ENCODE results near the gene SH3BGRL2.
"Not testable (repeated sequence)": the region's sequence is repeated elsewhere in the genome, so short reads cannot be mapped to it uniquely, and the experiment has no call there.

SH3BGRL2 gene

GRCh38 chr6:79649016-79649415 lies 17.9 kb downstream of the SH3BGRL2 start:
- DNase-seq = no peak

GRCh38 chr6:79650950-79651349 lies 19.8 kb downstream of the SH3BGRL2 start:
- no peak for DNase-seq

GRCh38 chr6:79656134-79656533 lies 25.0 kb downstream of the SH3BGRL2 start:
- DNase-seq = no peak

DNA sequence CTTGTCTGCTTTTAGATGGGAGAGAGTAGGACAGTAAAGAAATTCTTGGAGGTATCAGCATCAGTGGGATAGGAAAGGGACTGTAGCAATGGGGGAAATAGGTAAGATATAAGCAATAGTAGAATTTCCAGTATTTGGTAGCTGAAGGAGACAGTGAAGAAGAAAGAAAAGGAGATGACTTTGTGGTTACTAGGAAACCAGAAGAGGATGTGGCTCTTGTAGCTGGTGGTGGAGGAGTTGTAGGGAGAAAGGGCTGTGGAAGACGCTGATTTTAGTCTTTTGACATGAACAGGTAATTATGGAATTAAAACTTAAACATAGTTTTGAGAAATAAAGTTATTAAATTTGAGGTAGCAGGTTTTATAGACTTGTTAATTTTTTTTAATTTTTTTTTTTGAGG lies 26.1 kb downstream of the SH3BGRL2 start:
- no peak for DNase-seq

- not testable (repeated sequence) for DNase-seq
Measured at GRCh38 chr6:79663655-79664054, 32.5 kb downstream of the SH3BGRL2 start.

- DNase-seq = no peak
Measured at GRCh38 chr6:79665725-79666551, 34.8 kb downstream of the SH3BGRL2 start.

DNA sequence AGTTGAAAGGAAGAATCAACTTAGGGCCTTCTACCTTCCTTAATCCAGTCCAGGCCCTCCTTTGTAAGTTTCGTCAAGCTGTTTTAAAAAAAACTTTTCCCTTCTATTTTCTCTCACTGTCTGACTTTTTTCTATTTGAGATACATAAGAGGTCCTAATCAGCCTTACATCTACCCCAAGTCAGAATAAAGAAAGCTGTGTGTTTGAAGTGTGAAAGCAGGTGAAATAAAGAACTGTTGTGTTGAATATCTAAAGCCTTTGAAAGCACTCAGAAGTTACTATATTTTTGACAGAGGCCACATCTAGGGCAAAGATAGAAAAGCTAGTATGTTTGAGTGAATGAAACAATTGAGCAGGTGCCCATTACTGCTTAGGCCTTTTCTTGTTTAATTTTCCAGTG lies 35.5 kb downstream of the SH3BGRL2 start:
- no peak for DNase-seq

DNA sequence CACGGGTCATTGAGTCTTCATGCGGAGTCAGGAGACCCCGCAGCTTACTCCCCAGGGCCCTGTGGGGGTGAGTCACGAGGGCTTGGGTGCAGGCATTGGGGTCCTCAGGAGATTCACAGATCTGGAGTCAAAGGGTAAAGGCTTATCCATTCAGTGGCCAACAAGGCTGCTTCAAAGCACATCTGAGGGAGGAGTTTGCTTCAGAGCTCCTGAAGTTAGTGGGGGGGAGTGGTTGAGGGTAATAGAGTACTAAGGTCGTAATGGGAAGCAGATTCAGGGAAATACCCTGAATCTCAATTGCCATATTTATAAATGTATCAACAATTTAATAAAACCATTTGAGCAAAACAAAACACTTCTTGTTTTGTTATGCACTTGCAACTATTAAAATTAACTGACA lies 37.3 kb downstream of the SH3BGRL2 start:
- no peak for DNase-seq

DNA sequence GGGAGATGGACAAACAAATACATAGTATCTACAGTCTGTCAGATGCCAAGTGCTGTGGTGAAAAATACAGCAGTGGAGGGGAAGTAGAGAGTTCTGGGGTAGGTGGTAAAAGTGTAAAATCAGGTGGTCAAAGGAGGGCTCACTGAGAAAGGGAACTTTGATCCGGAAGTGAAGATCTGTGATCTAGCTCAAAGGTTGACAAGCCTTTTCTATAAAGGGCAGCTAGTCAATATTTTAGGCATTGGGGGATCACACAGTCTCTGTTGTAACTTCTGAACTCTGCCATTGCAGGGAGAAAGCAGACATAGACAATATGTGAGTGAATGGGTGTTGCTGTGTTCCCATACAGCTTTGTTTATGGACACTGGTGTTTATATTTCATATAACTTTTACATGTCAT lies 38.6 kb downstream of the SH3BGRL2 start:
- no peak for DNase-seq

- no peak for DNase-seq
Measured at GRCh38 chr6:79670789-79671188, 39.7 kb downstream of the SH3BGRL2 start.

DNA sequence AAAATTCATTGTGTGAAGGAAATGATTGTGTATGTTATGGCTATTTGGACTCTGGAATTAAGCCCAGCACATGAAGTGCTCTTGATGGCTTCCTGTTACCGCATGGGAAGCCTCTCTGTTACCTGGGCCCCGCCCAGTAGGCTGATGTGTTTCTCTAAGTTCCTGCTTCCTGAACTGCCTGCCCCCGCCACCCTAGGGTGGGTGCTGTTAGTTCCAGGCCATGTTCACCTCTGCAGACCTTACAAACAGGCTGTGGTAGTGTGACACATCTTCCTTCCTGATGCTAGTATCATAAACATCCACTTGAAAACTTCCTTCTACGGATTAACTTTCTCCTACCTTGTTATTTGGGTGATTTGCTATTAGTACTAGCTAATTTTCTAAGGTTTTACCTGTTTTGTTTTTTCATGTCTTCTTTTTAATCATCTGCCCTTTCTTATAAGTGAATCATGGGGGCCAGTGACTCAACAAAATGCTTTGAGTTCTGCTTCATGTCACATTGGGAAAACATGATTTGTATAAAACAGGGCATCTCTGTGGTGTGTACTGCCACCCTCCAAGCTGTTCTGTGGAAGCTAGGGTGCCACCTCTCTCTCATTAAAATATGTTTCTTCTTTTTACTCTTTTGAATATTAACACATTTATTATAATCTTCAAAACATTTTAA lies 40.6 kb downstream of the SH3BGRL2 start:
- peak; percentile 20 to 53 for DNase-seq

DNA sequence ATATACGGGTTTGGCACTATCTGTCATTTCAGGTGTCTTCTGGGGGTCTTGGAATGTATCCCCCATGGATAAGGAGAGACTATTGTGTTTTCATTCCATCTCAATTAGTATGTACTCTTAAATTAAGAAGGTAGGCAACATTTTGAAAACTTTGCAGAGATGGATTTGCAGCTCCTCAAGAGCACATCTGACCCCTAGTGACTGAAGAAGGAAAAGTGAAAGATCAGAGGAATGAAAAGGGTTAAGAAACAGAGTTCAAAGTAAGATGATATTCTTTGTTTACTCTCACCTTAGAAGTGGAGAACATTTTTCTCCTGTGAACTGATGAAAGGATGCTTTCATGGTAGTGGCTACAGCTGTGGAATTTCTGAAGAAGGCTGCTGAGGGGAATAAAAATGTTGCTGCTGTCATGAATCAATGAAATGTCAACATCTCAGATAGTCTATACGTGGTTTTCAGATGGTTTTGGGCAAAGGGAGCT lies 41.5 kb downstream of the SH3BGRL2 start:
- DNase-seq = peak in 1 of 2 donors; percentile 19

DNA sequence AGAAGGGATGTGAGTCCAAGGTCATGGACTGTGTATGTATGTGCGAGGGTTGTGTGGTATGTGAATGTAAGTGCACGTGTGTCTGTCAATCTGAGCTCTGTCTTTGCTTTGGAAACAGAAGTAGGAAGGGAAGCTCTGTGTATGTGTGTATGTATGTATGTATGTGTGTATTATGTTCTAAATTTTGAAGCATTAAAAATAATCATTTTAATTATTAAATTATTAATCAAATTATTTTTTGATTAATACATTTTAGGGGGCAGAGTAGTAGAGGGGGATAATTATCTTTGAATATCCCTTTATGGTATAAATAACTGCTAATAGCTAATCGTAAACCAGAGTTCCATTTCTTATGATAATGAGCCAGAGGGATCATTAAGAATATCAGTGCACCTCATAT lies 42.8 kb downstream of the SH3BGRL2 start:
- no peak for DNase-seq

- no peak for DNase-seq
Measured at GRCh38 chr6:79676785-79677736, 45.9 kb downstream of the SH3BGRL2 start.

GRCh38 chr6:79682682-79683081 lies 51.6 kb downstream of the SH3BGRL2 start:
- DNase-seq = not testable (repeated sequence)

DNA sequence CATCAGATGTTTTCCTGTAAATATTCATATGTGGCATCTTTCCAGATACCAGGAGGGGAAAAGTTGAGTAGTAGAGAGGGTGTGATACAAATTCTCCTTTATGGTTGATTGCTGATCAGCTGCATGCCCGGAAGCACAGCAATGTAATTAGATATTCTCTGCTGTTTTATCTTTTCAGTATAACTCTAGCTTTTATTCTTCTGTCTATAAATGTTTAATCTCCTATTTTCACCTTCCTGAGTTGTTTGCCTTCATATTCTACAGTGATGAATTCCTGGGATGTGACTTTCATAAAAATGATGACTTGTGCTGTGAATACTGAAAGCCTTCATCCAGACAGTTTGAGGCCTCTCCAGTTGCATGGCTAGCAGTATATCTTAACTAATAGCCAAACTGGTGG lies 53.7 kb downstream of the SH3BGRL2 start:
- DNase-seq = no peak

- DNase-seq = no peak
Measured at GRCh38 chr6:79686707-79687309, 55.7 kb downstream of the SH3BGRL2 start.

- DNase-seq = no peak
Measured at GRCh38 chr6:79687759-79688158, 56.6 kb downstream of the SH3BGRL2 start.

DNA sequence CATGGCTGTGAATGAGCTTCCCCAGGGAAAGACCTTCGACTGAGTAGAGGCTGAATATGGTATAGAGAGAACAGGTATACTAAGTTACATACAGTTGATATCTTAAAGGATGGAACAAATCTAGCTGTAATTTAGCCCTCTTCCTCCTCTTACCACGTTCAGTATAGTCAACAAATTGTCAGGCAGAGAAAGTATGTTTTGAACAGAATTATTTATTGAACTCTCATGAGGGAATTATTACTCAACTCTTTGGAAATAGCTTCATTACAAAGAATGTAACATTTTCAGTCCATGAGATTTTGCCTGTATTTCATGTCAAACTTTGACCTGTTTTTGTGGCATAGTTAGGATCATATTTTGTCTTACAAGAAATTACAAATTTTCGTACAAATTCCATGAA lies 63.0 kb downstream of the SH3BGRL2 start:
- DNase-seq = no peak

DNA sequence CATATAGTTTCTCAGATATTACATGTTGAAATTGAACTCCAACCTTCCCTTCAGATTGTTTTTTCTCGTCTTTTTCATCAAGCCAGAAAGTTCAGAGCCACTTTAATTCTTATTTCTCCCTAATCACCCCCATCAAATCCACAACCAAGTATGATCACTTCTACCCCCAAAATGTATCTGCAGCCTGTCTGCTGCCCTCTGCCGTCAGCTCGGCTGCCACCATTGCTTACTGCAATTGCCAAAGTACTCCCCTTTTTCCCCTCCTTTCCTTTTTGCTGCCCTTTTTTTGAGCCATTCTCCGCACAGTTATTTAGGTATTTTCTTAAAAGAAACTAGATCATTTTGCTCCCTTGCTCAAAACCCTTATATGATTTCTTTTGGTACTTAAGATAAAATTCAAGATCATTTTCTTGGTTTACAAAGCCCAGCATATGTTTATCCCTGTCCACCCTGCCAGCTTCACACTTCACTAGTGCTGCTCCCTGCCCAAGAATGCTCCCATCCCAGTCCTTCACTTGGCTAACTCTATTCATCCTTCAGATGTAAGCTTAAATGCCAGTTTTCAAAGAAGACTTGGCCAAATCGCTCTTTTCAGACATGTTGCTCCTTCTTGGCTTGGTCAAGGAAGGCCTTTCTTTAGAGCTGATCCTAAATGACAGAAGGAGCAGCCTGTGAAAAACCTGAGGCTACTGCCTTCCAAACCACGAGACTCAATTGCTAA lies 63.7 kb downstream of the SH3BGRL2 start:
- no peak for DNase-seq

DNA sequence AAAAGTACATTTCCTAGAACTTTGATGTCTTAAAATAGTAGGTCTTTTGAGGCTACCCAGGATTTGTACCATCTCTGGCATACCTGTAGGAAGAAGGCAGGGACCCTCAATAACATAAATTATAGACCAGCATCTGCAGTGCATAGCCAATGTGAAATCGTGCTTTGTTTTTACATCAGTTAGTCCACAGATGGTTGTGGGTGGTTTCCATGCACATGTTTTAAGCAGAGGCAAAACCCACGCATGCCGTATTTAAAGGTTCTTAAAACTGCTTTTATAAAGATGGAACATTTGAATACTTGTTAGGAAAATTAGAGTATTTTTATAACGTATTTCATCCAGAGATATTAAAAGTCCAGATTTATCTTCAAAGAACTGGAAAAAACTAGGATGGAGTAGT lies 66.3 kb downstream of the SH3BGRL2 start:
- DNase-seq = no peak

DNA sequence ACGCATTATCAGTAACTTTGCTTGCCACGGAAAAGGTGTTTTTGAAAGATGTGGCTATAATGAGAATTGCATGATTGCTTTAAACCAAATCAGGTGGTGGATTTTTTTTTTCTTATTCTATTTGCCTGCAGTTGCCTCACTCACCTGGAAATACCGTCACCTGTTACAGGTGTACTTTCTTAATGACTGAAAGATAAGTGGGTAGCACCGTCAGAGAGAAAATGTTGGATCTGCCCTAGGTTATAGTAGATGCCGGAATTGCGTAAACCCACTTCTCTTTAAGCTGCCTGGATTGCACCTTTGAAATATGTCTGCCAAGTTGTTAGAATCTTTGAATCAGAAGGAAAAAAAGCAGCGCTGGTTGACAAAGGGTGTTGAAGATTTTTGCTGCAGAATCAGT lies 68.5 kb downstream of the SH3BGRL2 start:
- no peak for DNase-seq

Measured in CD4-positive, alpha-beta T cell treated with Interferon alpha-2 for 1 hour (primary cell).